GM12874 (cell line): ENCODE measurements around the gene UBXN1.

ENCODE experiments used
- CTCF ChIP-seq: IDR thresholded peaks from 2 replicates; pipeline ENCODE4 v1.5.1; 2011; ENCODE audit warnings: low read depth, mild to moderate bottlenecking, control low read depth, low read length, moderate library complexity; ENCODE audit not compliant: insufficient read depth

The UBXN1 gene

GRCh38 chr11:62673196-62673525, 5.7 kb downstream of the UBXN1 start:
- no peak for TF ChIP-seq CTCF

- no peak for TF ChIP-seq CTCF
Observed at GRCh38 chr11:62671608-62672389, 7.1 kb downstream of the UBXN1 start, which contains the start of the genes LBHD1 and UQCC3. Gene LBHD1 (minus strand): TSS chr11:62672267. CDS start chr11:62670031, 2,236 bp downstream. Gene UQCC3 (plus strand): TSS chr11:62671673. CDS start chr11:62671746, 73 bp downstream.

GRCh38 chr11:62671236-62671607, 7.7 kb downstream of the UBXN1 start:
- TF ChIP-seq CTCF = no peak

GRCh38 chr11:62669420-62670161, 9.3 kb downstream of the UBXN1 start:
- no peak for TF ChIP-seq CTCF

- TF ChIP-seq CTCF = no peak
Observed at GRCh38 chr11:62667460-62667859, 11.4 kb downstream of the UBXN1 start.

- no peak for TF ChIP-seq CTCF
Observed at GRCh38 chr11:62666259-62666926, 12.5 kb downstream of the UBXN1 start.

- no peak for TF ChIP-seq CTCF
Observed at GRCh38 chr11:62665599-62666258, 13.1 kb downstream of the UBXN1 start.
